HFFc6 (cell line): ENCODE results near the gene NEGR1. TPM values are rescaled to one million over a fixed set of nuclear protein-coding genes. Genes with fewer than 3 reads are reported as not detected.

ENCODE experiments used
- DNase-seq: peaks from one replicate; pipeline ENCODE4 v3.0.0-alpha.2; 2018
- H3K27ac Mint-ChIP-seq: 2 replicates; pipeline ENCODE4 v1.8.0; 2020; ENCODE audit warnings: mild to moderate bottlenecking, mixed read lengths
- H3K27me3 Mint-ChIP-seq: 2 replicates; pipeline ENCODE4 v1.8.0; 2021; ENCODE audit warnings: mild to moderate bottlenecking, moderate library complexity, mixed read lengths; ENCODE audit not compliant: insufficient read depth
- H3K36me3 Mint-ChIP-seq: 2 replicates; pipeline ENCODE4 v1.8.0; 2021; ENCODE audit warnings: low read depth, mixed read lengths
- H3K4me1 Mint-ChIP-seq: 2 replicates; pipeline ENCODE4 v1.8.0; 2020; ENCODE audit warnings: low read depth, mixed read lengths
- H3K4me3 Mint-ChIP-seq: 2 replicates; pipeline ENCODE4 v1.8.0; 2020; ENCODE audit warnings: mild to moderate bottlenecking, moderate library complexity, mixed read lengths
- H3K9me3 Mint-ChIP-seq: 2 replicates; pipeline ENCODE4 v1.8.0; 2020; ENCODE audit warnings: mild to moderate bottlenecking, mixed read lengths
- CTCF ChIP-seq: fragments of 200-600 bp; sonication (generic); IDR thresholded peaks from 2 replicates; pipeline ENCODE4 v1.5.0; 2021; ENCODE audit warnings: antibody characterized with exemption, mild to moderate bottlenecking
- total RNA-seq, 6 experiments: library from RNA; stranded (reverse); fragmentation: NEBNext Ultra II Directional; extraction: Animal tissue kit (Norgen Biotek cat#: 25700); gene quantifications; 2 replicates in 1 of 6; 3 replicates in 5 of 6; pipeline ENCODE4 v1.2.3, GENCODE V29; 2021

NEGR1 gene
- total RNA-seq, 6 experiments from 2014 or later = 52.8 to 67.6 (median 64.6) TPM

GRCh38 chr1:71492298-71493041 lies 789.9 kb downstream of the NEGR1 start:
- Mint-ChIP-seq H3K36me3 (no peaks in the 10 kb centered on the region), H3K4me1 (peaks cover 36% of the 10 kb centered on the region), H3K27me3 (no peaks in the 10 kb centered on the region), H3K9me3 (no peaks in the 10 kb centered on the region), H3K4me3 (no peak overlapping the region), H3K27ac (no peak overlapping the region)
- TF ChIP-seq CTCF = no peak
- no peak for DNase-seq

GRCh38 chr1:71490432-71490831 lies 791.9 kb downstream of the NEGR1 start:
- Mint-ChIP-seq H3K36me3 (no peaks in the 10 kb centered on the region), H3K4me3 (no peak overlapping the region), H3K27me3 (no peaks in the 10 kb centered on the region), H3K27ac (no peak overlapping the region), H3K9me3 (no peaks in the 10 kb centered on the region), H3K4me1 (peaks cover 26% of the 10 kb centered on the region)
- no peak for DNase-seq
- TF ChIP-seq CTCF = no peak

GRCh38 chr1:71488555-71489252 lies 793.6 kb downstream of the NEGR1 start:
- Mint-ChIP-seq H3K4me3 (no peak overlapping the region), H3K27ac (no peak overlapping the region), H3K4me1 (peaks cover 12% of the 10 kb centered on the region)

DNA sequence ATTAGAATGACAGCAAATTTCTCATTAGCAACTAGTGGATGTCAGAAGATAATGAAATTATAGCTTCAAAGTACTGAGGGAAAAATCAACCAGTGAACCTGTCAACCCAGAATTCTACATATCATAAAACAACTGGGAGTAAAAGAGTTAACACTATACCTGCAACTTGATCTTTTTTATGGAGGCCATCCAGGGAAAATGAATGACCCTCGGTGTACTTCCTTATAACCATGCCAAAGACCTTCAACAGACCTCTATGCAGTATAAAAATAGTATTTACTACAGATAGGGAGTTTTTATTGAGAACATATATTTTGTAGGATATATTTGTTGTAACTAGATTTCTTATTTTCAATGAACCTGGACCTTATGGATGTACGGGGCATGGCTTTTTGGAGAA lies 809.0 kb downstream of the NEGR1 start:
- H3K36me3 Mint-ChIP-seq = no peaks in the 10 kb centered on the region
- no peak for TF ChIP-seq CTCF
- no peak overlapping the region for H3K4me3 Mint-ChIP-seq
- no peak for DNase-seq
- peaks cover 1% of the 10 kb centered on the region; the same call in 1 of the 2 replicates for H3K27me3 Mint-ChIP-seq
- H3K9me3 Mint-ChIP-seq = no peaks in the 10 kb centered on the region
- no peaks in the 10 kb centered on the region for H3K4me1 Mint-ChIP-seq
- no peak overlapping the region for H3K27ac Mint-ChIP-seq

More at GRCh38 chr1:71488555-71489252, 793.6 kb downstream of the NEGR1 start:
- H3K36me3 Mint-ChIP-seq = no peaks in the 10 kb centered on the region
- no peaks in the 10 kb centered on the region for H3K27me3 Mint-ChIP-seq
- H3K9me3 Mint-ChIP-seq = no peaks in the 10 kb centered on the region
- no peak for DNase-seq
- TF ChIP-seq CTCF = no peak

- Mint-ChIP-seq H3K4me1 (peaks cover 32% of the 10 kb centered on the region), H3K27me3 (no peaks in the 10 kb centered on the region), H3K36me3 (no peaks in the 10 kb centered on the region), H3K9me3 (no peaks in the 10 kb centered on the region), H3K27ac (no peak overlapping the region), H3K4me3 (no peak overlapping the region)
- no peak for DNase-seq
- TF ChIP-seq CTCF = no peak
Observed at GRCh38 chr1:71465093-71465492, 817.2 kb downstream of the NEGR1 start.
